HFF-Myc (cell line): ENCODE results near the gene YPEL2.

ENCODE experiments used
- DNase-seq: peaks from one replicate; pipeline ENCODE4 v3.0.0-alpha.2; 2011; ENCODE audit warnings: low read depth; ENCODE audit errors: extremely low read depth
- H3K4me3 ChIP-seq: replicated peaks from 2 replicates; pipeline ENCODE4 v1.5.1; 2011; ENCODE audit warnings: low read depth, mild to moderate bottlenecking, control low read depth, low read length
- TF ChIP-seq, protein P1 (sequence below): IDR thresholded peaks from 2 replicates; pipeline ENCODE4 v1.5.1; 2012; ENCODE audit warnings: mild to moderate bottlenecking, low read depth, low read length, control low read depth; ENCODE audit errors: missing control alignments

The YPEL2 gene

DNA sequence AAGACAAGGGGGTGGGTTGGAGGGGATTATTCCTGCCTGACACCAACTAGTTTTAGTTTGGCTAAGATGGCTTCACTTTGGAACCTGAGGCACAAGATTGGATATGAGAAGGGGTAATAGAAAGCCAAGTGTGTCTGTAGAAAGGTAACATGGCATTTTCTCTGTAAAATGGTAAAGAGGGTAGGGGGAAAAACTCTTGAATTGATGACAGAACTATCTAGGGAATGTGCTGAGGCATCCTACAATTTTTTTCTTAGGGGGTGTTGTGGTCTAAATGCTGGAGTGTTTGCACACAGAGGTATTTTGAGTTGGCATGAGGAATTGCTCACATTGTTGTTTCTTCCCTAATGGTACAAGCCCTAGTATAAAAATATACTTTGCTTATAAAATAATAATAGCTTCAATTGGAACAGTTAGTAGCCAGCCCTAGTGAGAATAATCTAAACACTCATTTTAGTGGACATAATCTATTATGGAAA is 25.8 kb downstream of the YPEL2 start:
- no peak overlapping the region for H3K4me3 ChIP-seq
- DNase-seq, result no peak
- TF ChIP-seq, protein P1, sequence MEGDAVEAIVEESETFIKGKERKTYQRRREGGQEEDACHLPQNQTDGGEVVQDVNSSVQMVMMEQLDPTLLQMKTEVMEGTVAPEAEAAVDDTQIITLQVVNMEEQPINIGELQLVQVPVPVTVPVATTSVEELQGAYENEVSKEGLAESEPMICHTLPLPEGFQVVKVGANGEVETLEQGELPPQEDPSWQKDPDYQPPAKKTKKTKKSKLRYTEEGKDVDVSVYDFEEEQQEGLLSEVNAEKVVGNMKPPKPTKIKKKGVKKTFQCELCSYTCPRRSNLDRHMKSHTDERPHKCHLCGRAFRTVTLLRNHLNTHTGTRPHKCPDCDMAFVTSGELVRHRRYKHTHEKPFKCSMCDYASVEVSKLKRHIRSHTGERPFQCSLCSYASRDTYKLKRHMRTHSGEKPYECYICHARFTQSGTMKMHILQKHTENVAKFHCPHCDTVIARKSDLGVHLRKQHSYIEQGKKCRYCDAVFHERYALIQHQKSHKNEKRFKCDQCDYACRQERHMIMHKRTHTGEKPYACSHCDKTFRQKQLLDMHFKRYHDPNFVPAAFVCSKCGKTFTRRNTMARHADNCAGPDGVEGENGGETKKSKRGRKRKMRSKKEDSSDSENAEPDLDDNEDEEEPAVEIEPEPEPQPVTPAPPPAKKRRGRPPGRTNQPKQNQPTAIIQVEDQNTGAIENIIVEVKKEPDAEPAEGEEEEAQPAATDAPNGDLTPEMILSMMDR, result no peak

DNA sequence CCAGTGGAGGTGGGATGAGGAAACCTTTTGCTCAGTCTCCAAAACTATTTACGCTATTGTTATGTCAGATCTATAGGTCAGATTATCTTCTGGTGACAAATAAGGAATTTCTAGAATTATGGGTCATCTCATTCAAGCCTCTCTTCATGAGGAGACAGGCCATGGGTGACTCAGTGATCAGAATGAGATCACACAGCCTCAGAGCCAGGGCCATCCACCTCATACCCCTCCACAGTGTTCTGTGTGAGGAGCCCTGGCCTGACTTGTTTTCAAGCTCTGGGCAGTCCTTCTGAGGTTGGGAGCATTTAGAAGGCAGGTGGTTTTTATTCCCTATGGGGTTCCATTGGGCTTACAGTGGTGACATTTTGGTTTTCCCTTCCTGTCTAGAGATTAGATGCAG is 26.5 kb downstream of the YPEL2 start:
- no peak overlapping the region for H3K4me3 ChIP-seq
- DNase-seq, result no peak
- TF ChIP-seq, protein P1, result no peak

DNA sequence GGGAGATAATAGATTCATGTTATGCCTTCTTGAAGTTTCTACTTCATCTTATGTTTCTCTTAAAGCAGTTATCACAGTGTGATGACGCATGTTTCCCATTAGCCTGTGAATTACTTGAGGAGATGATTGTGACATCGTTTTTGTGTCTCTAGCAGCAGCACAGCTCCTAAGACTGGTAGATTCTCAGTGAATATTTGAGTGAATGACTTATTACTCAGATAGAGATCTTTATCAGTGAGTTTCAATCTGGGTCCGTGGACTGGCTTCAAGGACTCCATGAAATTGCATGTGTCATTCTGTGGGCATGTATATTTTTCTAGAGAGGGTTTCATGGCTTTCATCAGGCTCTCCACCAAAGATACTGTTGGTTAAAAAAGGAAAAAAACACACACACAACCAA is 29.9 kb downstream of the YPEL2 start:
- no peak overlapping the region for H3K4me3 ChIP-seq
- no peak for DNase-seq
- TF ChIP-seq, protein P1, result no peak

DNA sequence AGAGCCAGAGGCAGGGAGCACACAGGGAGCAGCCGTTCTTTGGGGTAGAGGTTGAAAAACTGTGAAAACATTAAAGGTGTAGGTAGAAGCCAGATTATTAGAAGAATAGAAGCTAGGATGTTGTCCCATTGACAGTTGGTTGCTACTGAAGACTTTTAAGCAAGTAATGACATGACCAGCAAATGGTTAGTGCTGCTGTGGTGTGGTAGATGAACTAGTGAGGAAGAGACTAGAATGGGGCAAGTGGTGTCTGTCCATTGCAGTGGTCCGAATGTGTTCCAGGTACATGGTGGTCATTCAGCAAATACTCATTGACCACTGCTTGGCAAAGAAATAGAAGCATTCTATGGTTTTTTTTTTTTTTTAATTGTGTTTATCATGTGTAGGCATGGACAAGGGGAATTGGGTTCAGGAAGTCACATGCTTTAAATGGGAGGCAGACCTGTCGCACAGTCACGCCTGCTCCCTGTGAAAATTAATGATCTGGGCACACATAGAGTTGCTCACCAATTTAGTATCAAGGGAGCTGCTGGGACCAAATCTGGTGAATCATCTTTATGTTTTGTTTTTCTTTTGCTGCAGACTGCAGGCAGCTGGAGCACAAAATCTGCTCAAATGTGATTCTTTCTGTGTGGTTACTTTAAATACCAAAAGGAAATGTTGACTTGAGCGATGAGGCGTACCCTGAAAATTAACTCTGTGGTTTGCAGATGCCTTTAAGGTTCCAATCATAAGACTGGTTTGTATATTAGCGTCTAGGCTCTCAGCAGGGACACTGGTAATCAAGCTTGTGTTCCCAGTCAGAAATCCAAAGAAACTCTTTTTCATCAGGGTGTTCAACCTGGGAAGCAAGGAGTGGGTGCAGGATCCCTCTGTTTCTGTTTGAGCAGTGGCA is 30.7 kb downstream of the YPEL2 start:
- DNase-seq, result peak; percentile 72
- H3K4me3 ChIP-seq, result no peak overlapping the region
- TF ChIP-seq, protein P1, result no peak

DNA sequence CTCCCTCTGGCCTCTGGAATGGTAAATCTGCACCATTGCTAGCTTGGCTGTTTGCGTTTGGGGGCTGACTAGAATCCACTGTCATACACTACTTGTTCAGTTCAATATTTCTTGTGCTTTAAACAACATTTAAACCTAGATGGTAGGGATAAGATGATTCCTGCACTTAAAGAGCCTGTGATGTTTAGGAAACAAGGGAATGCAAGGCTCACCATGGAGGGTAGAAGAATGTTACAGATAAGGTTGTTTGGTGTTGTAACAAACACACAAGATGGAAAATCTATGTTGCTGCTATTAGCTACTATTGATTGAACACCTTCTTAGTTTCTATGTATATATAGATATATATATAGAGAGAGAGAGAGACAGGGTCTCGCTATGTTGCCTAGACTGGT is 31.4 kb downstream of the YPEL2 start:
- no peak overlapping the region for H3K4me3 ChIP-seq
- no peak for DNase-seq
- TF ChIP-seq, protein P1, result no peak

DNA sequence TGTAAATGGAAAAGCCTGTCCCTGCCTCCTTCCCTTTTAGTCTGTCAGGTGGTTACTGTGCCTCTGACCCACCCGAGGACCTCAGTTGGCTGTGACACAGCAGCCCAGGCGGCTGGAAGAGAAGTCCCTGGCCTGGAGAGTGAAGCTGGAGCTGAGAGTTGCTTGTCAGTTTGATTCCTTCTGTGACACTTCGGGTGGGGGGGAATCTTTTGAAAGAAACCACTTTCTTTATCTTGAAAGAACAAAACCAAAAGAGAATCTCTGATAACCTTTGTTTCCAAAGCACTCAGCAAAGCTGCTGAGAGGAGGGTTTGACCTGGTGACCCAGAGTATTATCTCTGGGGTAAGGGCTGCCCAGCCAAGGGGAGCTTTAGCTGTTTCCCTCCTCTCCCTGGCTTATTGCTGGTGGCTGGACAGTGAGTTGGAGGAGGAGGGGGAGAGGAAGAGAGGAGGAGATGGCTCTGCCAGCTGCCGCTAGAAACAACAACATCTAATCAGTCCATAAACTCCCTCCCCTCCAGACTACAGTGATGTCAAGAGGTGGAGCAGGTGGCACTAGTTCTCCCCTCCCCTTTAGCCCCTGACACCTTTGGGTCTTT is 34.0 kb downstream of the YPEL2 start:
- no peak for DNase-seq
- H3K4me3 ChIP-seq, result no peak overlapping the region
- TF ChIP-seq, protein P1, result no peak
